ENCODE measurements around the gene EXOC4. TPM values are rescaled to one million over a fixed set of nuclear protein-coding genes. Genes with fewer than 3 reads are reported as not detected.

The EXOC4 gene
- total RNA-seq, 1 experiment from 2014 or later: 71.0 TPM

DNA sequence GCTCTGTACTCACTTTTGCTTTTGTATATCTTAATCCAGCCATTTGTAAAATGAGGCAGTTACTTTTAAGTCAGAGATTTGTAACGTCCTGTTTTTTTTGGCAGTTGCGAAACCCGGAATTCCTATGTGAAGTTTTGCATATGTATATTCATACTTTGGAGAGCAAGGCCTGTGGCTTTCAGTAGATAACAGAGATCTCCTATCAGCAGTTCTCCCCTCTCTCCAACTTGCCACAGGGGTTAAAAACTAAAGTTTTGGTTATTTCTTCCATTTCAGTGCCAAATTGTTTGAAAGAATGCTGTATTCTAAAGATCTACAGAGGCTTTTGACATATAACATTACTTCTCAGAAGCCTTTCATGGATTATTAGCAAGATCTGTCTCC lies 102.4 kb downstream of the EXOC4 start:
- Histone ChIP-seq H3K4me1 (ENCODE audit: control insufficient read depth, insufficient read depth, low read length) (no peaks in the 10 kb centered on the region), H3K9me3 (ENCODE audit: control insufficient read depth, insufficient read depth, low read depth, low read length) (peaks cover 21% of the 10 kb centered on the region), H3K4me3 (ENCODE audit: low read depth in 2 of 2, low read length in 2 of 2) (no peak overlapping the region), H3K36me3 (ENCODE audit: control insufficient read depth, insufficient read depth, low read length) (no peaks in the 10 kb centered on the region), H3K27ac (ENCODE audit: low read length) (peak overlapping the region; percentile 24; the same call in 1 of the 2 replicates), H3K27me3 (ENCODE audit: control insufficient read depth, insufficient read depth, low read length) (no peaks in the 10 kb centered on the region)
- no TSS peak for BruUV-seq (replicated peaks)
- POLR2A ChIA-PET: no interaction called here
- intact Hi-C loops (cut with micrococcal nuclease; ENCODE audit: unreplicated experiment): no loop called here
- ATAC-seq (no peak), DNase-seq (ENCODE audit: low read depth, low spot score) (no peak)
- CTCF ChIA-PET: no interaction called here
- in situ Hi-C loops (cut with HindIII; ENCODE audit: low pct_unique_long_range_greater_than_20kb, low sequenced_read_pairs): no loop called here
- TF ChIP-seq, protein P1, sequence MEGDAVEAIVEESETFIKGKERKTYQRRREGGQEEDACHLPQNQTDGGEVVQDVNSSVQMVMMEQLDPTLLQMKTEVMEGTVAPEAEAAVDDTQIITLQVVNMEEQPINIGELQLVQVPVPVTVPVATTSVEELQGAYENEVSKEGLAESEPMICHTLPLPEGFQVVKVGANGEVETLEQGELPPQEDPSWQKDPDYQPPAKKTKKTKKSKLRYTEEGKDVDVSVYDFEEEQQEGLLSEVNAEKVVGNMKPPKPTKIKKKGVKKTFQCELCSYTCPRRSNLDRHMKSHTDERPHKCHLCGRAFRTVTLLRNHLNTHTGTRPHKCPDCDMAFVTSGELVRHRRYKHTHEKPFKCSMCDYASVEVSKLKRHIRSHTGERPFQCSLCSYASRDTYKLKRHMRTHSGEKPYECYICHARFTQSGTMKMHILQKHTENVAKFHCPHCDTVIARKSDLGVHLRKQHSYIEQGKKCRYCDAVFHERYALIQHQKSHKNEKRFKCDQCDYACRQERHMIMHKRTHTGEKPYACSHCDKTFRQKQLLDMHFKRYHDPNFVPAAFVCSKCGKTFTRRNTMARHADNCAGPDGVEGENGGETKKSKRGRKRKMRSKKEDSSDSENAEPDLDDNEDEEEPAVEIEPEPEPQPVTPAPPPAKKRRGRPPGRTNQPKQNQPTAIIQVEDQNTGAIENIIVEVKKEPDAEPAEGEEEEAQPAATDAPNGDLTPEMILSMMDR (IDR thresholded peaks at IDR 0.05): no peak
- TF ChIP-seq SIN3A (IDR thresholded peaks at IDR 0.05; ENCODE audit: borderline replicate concordance, insufficient read depth, low read depth, low read length) (no peak), TCF7L2 (IDR thresholded peaks at IDR 0.05; ENCODE audit: low read depth, low read length) (no peak), POLR2AphosphoS5 (IDR thresholded peaks at IDR 0.05; ENCODE audit: low read depth, low read length) (no peak)
- TF ChIP-seq, protein P2, sequence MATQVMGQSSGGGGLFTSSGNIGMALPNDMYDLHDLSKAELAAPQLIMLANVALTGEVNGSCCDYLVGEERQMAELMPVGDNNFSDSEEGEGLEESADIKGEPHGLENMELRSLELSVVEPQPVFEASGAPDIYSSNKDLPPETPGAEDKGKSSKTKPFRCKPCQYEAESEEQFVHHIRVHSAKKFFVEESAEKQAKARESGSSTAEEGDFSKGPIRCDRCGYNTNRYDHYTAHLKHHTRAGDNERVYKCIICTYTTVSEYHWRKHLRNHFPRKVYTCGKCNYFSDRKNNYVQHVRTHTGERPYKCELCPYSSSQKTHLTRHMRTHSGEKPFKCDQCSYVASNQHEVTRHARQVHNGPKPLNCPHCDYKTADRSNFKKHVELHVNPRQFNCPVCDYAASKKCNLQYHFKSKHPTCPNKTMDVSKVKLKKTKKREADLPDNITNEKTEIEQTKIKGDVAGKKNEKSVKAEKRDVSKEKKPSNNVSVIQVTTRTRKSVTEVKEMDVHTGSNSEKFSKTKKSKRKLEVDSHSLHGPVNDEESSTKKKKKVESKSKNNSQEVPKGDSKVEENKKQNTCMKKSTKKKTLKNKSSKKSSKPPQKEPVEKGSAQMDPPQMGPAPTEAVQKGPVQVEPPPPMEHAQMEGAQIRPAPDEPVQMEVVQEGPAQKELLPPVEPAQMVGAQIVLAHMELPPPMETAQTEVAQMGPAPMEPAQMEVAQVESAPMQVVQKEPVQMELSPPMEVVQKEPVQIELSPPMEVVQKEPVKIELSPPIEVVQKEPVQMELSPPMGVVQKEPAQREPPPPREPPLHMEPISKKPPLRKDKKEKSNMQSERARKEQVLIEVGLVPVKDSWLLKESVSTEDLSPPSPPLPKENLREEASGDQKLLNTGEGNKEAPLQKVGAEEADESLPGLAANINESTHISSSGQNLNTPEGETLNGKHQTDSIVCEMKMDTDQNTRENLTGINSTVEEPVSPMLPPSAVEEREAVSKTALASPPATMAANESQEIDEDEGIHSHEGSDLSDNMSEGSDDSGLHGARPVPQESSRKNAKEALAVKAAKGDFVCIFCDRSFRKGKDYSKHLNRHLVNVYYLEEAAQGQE (IDR thresholded peaks at IDR 0.05; ENCODE audit: insufficient read depth in 1 of 2, low read depth in 2 of 2, low read length in 1 of 2): no peak

DNA sequence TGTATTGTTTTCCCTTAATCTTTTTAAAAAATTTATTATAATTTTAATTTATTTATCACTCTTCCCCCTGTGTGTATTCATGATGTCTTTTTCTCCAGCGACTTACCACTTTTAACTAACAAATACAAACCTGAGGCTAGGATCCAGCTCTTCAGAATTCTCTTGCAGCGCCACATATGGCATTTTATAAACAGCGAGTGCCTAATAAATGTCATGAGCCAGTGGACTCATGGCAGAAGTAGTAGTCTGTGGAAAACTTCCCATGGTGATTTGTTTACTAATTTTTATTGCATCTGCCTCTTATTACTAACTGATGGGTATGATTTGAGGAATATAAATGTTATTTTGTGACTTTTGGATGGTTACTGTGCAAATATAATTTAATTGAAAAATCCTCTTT lies 102.9 kb downstream of the EXOC4 start:
- Histone ChIP-seq H3K4me3 (ENCODE audit: low read depth in 2 of 2, low read length in 2 of 2) (no peak overlapping the region), H3K4me1 (ENCODE audit: control insufficient read depth, insufficient read depth, low read length) (no peaks in the 10 kb centered on the region), H3K27ac (ENCODE audit: low read length) (no peak overlapping the region; the same call in 1 of the 2 replicates), H3K36me3 (ENCODE audit: control insufficient read depth, insufficient read depth, low read length) (no peaks in the 10 kb centered on the region), H3K27me3 (ENCODE audit: control insufficient read depth, insufficient read depth, low read length) (no peaks in the 10 kb centered on the region), H3K9me3 (ENCODE audit: control insufficient read depth, insufficient read depth, low read depth, low read length) (peaks cover 21% of the 10 kb centered on the region)
- no TSS peak for BruUV-seq (replicated peaks)
- ATAC-seq (no peak), DNase-seq (ENCODE audit: low read depth, low spot score) (no peak)
- CTCF ChIA-PET: no interaction called here
- TF ChIP-seq TCF7L2 (IDR thresholded peaks at IDR 0.05; ENCODE audit: low read depth, low read length) (no peak), SIN3A (IDR thresholded peaks at IDR 0.05; ENCODE audit: borderline replicate concordance, insufficient read depth, low read depth, low read length) (no peak), POLR2AphosphoS5 (IDR thresholded peaks at IDR 0.05; ENCODE audit: low read depth, low read length) (no peak)
- TF ChIP-seq, protein P2 (IDR thresholded peaks at IDR 0.05; ENCODE audit: insufficient read depth in 1 of 2, low read depth in 2 of 2, low read length in 1 of 2): no peak
- TF ChIP-seq, protein P1 (IDR thresholded peaks at IDR 0.05): no peak
- intact Hi-C loops (cut with micrococcal nuclease; ENCODE audit: unreplicated experiment) (no loop called here), in situ Hi-C loops (cut with HindIII; ENCODE audit: low pct_unique_long_range_greater_than_20kb, low sequenced_read_pairs) (no loop called here)
- POLR2A ChIA-PET: no interaction called here

Measured in Panc1 (cell line).